Mammary epithelial cell (primary cell): ENCODE measurements around the gene LTBP4.

Experiments used
- EZH2 ChIP-seq: IDR thresholded peaks from 2 replicates; pipeline ENCODE4 v1.6.1; 2012; ENCODE audit warnings: low read length, inconsistent platforms, borderline replicate concordance
- TF ChIP-seq, protein P1 (sequence below), 2 donors: IDR thresholded peaks in 1 of 2; conservative IDR thresholded peaks in 1 of 2; 2 replicates each; pipeline ENCODE4 v1.5.1; 2011 to 2012; ENCODE audit warnings: inconsistent platforms in 2 of 2, low read length in 2 of 2, mild to moderate bottlenecking in 2 of 2, control low read depth in 1 of 2, low read depth in 1 of 2; ENCODE audit not compliant: insufficient read depth in 1 of 2; ENCODE audit errors: extremely low read depth in 1 of 2

DNA sequence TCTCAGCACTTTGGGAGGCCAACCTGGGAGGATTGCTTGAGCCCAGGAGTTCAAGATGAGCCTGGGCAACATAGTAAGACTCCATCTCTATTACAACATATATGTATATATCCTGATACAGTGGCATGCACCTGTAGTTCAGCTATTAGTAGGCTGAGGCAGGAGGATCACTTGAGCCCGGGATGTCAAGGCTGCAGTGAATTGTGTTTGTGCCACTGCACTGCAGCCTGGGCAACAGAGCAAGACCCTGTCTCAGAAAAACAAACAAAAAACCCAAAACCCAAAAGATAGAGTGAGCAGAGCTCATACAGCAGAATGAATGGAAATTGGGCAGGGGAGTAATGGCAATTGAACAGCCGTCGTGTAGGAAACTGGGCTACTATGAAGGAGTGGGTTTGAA, 41.8 kb upstream of the LTBP4 start:
- TF ChIP-seq, protein P1, sequence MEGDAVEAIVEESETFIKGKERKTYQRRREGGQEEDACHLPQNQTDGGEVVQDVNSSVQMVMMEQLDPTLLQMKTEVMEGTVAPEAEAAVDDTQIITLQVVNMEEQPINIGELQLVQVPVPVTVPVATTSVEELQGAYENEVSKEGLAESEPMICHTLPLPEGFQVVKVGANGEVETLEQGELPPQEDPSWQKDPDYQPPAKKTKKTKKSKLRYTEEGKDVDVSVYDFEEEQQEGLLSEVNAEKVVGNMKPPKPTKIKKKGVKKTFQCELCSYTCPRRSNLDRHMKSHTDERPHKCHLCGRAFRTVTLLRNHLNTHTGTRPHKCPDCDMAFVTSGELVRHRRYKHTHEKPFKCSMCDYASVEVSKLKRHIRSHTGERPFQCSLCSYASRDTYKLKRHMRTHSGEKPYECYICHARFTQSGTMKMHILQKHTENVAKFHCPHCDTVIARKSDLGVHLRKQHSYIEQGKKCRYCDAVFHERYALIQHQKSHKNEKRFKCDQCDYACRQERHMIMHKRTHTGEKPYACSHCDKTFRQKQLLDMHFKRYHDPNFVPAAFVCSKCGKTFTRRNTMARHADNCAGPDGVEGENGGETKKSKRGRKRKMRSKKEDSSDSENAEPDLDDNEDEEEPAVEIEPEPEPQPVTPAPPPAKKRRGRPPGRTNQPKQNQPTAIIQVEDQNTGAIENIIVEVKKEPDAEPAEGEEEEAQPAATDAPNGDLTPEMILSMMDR (conservative IDR thresholded peaks at IDR 0.05 in 1 of 2, IDR thresholded peaks at IDR 0.05 in 1 of 2; ENCODE audit: extremely low read depth in 1 of 2, insufficient read depth in 1 of 2, low read depth in 1 of 2, low read length in 2 of 2), result no peak
- TF ChIP-seq EZH2, result no peak
